ENCODE results near the gene SF3B5.

DNA sequence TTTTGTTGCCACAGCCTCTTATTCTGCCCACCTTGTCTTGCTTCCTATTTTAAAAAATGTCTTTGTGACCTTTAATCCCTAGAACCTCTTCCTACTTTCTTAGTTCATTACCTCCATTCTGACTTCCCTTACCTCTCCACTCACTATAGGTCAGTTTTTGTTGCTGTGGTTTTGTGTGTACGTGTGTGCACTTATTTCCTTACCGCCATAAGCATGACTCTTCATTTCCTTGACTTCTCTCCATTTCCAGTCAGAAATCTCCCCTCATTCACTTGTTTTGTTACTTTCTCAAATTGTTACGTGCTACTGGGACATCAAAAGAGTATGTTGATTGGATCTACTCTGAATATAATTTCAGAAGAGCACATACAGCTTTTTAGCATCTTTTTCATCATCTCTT is 26.6 kb downstream of the SF3B5 start:
- TF ChIP-seq GATA1 (IDR thresholded peaks at IDR 0.05; ENCODE audit: low read depth, low read length): no peak
- TF ChIP-seq POLR2A (IDR thresholded peaks at IDR 0.05; ENCODE audit: low read length): no peak
